HG03139 (cell line): ENCODE measurements around the gene CYP4F22.
"Not testable (repeated sequence)": the region's sequence is repeated elsewhere in the genome, so short reads cannot be mapped to it uniquely, and the experiment has no call there.

Source experiments
- ATAC-seq: cut with Tn5 transposase; IDR thresholded peaks from one replicate; pipeline ENCODE4 v1.9.1; 2021; ENCODE audit not compliant: unreplicated experiment

CYP4F22 gene

DNA sequence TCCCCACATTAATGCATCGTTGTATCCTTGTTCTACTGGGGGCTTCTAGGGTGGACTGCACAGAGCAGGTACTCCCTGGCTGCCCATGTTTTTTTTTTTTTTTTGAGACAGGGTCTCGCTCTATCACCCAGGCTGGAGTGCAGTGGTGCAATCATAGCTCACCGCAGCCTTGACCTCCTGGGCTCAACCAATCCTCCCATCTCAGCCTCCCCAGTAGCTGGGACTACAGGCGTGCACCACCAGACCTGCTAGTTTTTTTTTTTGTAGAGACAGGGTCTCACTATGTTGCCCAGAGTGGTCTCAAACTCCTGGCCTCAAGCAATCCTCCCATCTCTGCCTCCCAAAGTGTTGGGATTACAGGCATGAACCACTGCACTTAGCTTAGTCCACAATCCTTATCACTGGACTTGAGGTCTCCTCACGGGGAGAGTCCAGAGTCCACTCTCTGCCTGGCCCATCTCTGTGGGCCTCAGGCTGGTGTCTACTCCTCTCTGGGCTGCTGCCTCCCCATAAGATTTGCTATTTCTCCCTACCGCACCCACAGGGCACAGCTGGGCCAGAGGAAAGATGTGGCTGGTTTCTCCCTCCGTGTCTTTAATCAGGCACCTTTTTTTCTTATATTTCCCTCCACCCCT lies 56.3 kb downstream of the CYP4F22 start:
- ATAC-seq = no peak

DNA sequence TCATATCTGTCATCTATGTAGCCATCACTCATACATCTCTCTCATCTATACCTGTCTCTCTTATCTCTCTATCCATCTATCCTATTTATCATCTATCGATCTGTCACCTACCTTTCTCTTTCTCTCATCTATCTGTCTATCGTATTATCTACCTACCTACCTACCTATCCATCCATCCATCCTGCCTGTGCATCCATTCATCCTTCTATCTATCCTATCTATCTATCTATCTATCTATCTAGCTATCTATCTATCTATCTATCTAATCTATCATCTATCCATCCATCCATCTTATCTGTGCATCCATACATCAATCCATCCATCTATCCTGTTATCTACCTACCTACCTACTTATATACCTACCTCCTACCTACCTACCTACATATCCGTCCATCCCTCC lies 62.1 kb downstream of the CYP4F22 start:
- ATAC-seq = no peak

DNA sequence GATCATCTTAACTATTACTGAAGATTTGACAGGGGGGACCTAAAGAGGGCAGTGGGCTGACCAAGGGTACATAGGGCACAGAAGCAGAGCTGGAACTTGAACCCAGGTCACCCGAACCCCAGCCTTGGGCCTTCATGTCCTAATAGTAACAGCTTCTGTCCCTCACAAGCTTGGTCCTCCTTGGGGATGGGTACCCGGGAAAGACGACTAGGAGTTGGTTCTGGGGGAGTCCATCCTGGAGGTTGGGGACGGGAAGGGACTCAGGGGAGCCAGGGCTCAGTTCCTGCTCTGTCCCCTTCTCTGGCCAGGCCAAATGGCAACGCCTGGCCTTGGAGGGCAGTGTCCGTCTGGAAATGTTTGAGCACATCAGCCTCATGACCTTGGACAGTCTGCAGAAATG lies 67.1 kb downstream of the CYP4F22 start:
- no peak for ATAC-seq

DNA sequence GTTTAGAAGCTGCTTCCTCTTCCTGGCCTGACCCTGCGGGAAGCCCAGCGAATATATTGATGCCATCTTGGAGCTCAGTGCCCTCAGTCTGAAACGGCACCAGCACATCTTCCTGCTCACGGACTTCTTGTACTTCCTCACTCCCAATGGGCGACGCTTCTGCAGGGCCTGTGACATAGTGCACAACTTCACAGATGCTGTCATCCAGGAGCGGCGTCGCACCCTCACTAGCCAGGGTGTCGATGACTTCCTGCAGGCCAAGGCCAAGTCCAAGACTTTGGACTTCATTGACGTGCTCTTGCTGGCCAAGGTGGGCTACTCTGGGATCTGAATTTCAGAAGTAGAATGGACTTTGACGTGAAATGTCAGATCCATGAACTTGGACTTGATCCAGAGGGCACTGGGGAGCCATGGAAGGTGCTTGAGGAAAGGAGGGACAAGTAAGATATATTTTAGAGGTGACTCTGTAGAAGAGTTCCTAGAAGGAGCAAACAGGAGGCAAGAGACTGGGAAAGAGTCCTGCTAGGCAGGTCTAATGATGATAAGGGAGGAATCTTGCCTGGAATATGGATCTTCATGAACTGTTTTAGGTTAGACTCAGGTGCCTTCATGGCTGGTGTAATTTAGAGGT lies 68.3 kb downstream of the CYP4F22 start:
- ATAC-seq = no peak

DNA sequence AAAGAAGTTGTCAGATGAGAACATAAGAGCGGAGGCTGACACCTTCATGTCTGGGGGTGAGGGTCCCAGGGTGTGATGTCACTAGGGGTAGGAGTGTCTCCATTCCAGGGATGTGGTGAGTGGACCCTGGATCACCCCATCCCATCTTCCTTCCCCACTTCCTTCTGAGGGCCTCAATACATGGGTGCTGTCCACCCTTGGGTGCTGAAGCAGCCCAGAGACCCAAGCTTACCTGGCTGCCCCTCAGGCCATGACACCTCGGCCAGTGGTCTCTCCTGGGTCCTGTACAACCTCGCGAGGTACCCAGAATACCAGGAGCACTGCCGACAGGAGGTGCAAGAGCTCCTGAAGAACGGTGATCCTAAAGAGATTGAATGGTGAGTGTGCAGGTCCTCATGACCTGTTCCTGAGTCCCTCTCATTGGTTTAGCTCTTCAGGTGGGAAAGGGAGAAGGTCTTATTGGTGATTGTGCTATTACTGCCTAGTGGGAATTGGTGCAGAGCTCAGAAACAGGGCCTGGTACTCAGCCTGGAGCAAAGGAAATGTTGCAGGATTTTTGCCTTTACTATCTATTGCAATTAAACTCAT lies 69.0 kb downstream of the CYP4F22 start:
- no peak for ATAC-seq

DNA sequence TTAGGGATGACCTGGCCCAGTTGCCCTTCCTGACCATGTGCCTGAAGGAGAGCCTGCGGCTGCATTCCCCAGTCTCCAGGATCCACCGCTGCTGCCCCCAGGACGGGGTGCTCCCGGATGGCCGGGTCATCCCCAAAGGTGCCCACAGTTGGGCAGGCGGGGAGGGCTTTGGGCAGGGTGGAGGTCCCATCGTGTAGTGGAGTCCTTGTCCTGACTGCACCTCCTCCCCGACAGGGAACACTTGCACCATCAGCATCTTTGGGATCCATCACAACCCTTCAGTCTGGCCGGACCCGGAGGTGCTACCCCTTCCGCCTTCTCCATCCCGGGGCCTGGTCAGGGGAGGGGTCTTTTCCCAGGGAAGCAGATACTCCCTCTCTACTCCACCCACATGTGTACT lies 75.0 kb downstream of the CYP4F22 start:
- ATAC-seq = no peak

DNA sequence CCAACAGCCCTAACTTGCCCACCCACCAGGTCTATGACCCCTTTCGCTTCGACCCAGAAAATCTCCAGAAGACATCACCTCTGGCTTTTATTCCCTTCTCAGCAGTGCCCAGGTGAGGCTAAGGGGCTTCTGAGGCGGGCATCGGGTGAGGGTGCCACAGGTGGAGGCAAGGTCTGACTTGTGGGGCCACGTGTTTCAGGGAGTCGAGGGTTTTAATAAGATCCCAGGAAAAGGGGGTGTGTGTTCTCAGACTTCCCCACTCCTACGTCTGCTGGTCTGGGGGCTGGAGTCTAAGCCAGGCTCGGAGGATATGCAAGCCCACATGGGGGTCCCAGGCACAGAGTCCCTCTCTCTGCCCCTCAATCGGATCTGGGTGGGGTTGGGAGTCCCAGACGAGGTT lies 75.8 kb downstream of the CYP4F22 start:
- no peak for ATAC-seq

DNA sequence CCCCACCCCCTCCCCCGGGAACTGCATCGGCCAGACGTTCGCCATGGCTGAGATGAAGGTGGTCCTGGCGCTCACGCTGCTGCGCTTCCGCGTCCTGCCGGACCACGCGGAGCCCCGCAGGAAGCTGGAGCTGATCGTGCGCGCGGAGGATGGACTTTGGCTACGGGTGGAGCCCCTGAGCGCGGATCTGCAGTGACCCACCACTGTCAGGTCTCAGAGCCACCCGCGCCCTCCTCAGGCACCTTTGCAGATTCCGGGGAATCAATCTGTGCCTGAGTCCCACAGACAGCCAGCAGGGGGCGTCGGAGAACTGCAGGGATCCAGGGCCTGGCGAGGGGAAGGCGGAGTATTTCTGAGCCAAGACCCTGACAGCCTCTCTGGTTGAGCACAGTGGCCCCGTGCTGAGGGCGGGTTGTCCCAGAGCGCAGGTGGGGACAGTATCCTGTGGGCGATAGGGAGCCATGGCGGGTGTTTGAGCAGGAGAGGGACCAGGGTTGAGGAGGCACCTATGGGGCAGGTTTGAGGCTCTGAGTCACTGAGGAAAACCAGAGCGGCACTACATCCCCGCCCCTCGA lies 76.3 kb downstream of the CYP4F22 start:
- no peak for ATAC-seq

DNA sequence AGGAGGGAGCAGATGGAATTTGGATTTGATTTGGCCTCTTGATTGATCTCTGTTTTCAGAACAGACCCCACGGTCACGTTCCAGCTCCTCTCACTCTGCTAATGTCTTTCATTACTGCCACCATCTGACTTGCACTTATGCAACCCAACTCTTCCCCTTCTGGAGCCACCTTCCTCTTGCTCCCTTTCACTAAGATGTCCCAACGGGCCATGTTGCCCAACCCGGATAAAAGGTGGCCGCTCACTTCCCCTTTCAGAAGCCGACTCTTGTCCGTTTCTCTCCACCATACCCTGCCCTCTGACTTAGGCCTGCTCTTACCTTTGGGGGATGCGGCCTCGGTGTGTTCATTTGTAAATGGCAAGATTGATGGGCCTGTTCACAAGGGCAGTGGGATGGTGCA lies 79.3 kb downstream of the CYP4F22 start:
- no peak for ATAC-seq

DNA sequence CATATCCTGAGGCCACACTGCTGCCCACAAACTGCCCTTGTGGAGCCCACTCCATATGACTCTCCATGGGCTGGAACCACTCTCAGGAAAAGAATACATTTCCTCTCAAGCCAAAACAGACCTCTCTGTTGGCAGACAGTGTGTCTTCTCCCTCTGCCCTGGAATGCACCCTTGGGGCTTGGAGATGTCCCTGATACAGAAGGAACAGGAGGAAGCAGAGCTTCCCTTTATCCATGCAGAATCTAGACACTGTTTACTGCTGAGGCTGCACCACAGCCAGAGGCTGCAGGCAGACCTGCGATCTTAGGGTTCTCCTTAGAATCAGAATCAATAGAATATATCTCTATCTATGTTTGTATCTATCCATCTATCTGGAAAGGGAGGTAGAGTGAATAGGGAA lies 79.9 kb downstream of the CYP4F22 start:
- no peak for ATAC-seq

DNA sequence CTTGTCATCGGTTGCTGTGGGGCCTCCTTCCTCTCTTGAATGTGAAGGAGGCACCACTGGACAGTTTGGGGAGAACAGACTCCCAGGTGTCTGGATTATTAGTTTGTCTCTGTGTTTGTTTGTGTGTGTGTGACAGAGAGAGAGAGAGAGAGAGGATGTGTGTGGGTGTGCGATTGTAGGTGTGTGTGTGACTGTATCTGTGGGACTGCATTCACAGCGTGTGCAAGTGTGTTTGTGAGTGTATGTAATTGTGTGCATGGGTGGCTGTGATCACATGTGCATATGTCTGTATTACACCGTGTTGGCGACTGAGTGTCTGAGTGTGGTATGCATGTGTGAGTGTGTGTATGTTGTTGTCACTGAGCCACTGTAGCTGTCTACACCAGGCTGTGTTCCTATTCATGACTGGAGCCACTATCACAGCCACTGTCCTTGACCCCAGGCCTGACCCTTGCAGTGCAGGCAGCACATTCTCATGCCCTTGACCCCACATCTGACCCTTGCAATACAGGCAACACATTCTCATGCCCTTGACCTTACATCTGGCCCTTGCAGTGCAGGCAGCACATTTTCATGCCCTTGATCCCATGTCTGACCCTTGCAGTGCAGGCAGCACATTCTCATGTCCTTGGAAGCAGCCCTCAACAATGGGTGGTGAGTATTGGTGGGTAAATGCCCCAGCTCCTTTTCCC lies 81.6 kb downstream of the CYP4F22 start:
- no peak for ATAC-seq

DNA sequence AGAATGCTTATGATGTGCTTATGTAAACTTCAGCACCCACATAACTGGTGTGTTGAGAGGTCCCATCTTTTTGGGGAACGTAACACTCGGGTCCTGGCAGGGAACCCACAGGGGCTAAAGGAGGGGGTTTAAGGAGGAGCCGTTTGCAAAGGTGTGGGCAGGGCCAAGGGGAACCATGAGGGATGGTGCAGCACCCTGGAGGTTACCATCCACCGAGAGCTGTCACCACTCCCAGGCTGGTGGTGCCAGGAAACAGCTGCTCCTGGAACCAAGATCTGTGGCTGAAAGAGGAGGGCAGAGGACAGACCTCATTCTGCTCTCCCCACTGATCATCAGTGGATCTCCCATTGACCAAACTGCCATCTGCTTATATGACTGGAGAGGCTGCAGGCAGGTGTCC lies 83.5 kb downstream of the CYP4F22 start:
- ATAC-seq = no peak

DNA sequence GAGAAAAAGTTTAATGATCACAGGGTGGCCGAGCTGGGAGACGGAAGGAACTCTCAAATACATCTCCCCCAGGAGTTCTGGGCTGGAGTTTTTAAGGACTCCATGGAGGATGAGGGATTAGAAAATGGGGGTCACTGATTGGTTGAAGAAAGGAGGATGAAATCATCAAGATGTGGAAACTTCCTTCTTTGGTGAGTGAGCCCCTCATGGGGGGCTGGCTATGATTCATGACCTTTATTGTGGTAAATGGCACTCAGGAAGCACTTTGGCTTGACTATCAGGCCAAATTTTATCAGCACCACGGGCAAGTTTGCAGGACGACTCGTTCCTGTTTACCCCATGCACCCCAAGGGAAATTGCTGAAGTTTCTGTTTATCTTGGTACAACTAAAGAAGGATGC lies 84.2 kb downstream of the CYP4F22 start:
- not testable (repeated sequence) for ATAC-seq

DNA sequence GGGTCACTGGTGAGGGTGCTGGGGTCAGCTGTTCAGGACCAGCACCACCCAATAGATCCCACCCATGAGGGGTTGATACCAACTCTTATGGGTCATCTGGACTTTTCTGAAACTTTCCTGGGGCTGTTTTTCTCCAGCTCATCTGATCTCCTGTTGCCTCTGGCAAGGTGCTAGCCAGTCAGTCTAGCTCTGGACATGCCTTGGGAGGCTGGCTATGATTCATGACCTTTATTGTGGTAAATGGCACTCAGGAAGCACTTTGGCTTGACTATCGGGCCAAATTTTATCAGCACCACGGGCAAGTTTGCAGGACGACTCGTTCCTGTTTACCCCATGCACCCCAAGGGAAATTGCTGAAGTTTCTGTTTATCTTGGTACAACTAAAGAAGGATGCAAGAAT lies 85.4 kb downstream of the CYP4F22 start:
- ATAC-seq = not testable (repeated sequence)

DNA sequence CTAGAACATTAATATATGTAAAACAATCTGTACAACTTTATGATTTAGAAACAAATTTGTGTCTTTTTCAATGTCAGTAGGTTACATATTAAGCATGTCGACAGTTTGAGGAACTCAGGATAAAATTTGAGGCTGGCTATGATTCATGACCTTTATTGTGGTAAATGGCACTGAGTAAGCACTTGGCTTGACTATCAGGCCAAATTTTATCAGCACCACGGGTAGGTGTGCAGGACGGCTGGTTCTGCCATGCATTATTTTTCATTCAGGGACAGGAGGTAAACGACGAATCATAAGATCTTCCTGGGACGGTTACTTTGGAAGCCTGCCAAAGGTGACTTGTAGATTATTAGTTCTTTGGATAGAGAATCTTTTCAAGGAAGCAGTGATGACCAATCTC lies 86.7 kb downstream of the CYP4F22 start:
- ATAC-seq = no peak
